ENCODE measurements around the gene RIN2. TPM values are rescaled to one million over a fixed set of nuclear protein-coding genes. Genes with fewer than 3 reads are reported as not detected.
"Not testable (repeated sequence)": the region's sequence is repeated elsewhere in the genome, so short reads cannot be mapped to it uniquely, and the experiment has no call there.

Gene RIN2
- total and polyA plus RNA-seq, 9 of the 15 experiments (the other 6 are each of a cell fraction or from before 2014, with no cell fraction given): 0.09 TPM; not detected in 8

DNA sequence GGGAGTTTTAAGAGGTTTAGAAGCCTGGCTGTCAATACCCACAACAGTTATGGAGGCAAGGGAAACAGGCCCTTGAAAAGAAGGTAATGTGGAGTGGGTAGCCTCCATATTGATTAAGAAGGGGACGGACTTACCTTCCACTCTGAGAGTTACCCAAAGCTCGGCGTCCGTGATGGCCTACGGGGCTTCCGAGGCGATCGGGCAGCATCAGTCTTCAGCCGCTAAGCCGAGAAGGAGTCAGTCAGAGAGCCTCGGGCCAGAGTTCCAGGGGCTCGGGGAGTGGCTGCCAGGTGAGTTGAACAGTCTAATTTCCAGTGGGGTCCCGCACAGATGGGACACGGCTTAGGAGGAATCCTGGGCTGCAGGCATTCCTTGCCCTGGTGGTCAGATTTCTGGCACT, 3.9 kb upstream of the RIN2 start:
- intact Hi-C loops (cut with micrococcal nuclease); H4K20me1 ChIP-seq (replicated peaks; ENCODE audit: control insufficient read depth, insufficient read depth, low read length); H3K36me3 ChIP-seq (ENCODE audit: control insufficient read depth, insufficient read depth, low read length); POLR2A ChIA-PET; BruUV-seq (replicated peaks); DNase-seq (ENCODE audit: extremely low read depth in 1 of 4, low spot score in 3 of 4); FAIRE-seq; H3K9me3 ChIP-seq (replicated peaks; ENCODE audit: control insufficient read depth, insufficient read depth, low read depth, low read length); H2AFZ ChIP-seq (ENCODE audit: low read depth, low read length); H3K27ac ChIP-seq (ENCODE audit: extremely low read depth, low read depth, low read length); H3K27me3 ChIP-seq (ENCODE audit: control insufficient read depth in 2 of 2, insufficient read depth in 2 of 2, low read length in 2 of 2); H3K4me3 ChIP-seq; in situ Hi-C loops (cut with MboI); H3K4me1 ChIP-seq (replicated peaks in 1 of 2; ENCODE audit: control insufficient read depth in 2 of 2, insufficient read depth in 2 of 2, low read length in 2 of 2); ATAC-seq; H3K4me2 ChIP-seq (ENCODE audit: insufficient read depth, low read length); H3K9me1 ChIP-seq (ENCODE audit: control insufficient read depth, insufficient read depth, low read length); H3K79me2 ChIP-seq (ENCODE audit: control insufficient read depth, insufficient read depth, low read length); CTCF ChIA-PET (ENCODE audit: low intra/inter-chr PET ratio); H3K9ac ChIP-seq (ENCODE audit: insufficient read depth in 1 of 2, low read depth in 2 of 2, low read length in 2 of 2): not testable (repeated sequence)
- 0% methylated on average over 8 of the region's 14 CpGs for WGBS (ENCODE audit: insufficient coverage, low coverage, missing lambda C conversion rate)

- intact Hi-C loops (cut with micrococcal nuclease): no loop called here
- FAIRE-seq (no peak), ATAC-seq (no peak), DNase-seq (ENCODE audit: extremely low read depth in 1 of 4, low spot score in 3 of 4) (no peak)
- no TSS peak for BruUV-seq (replicated peaks)
- Histone ChIP-seq H3K9ac (ENCODE audit: insufficient read depth in 1 of 2, low read depth in 2 of 2, low read length in 2 of 2) (no peak overlapping the region), H3K79me2 (ENCODE audit: control insufficient read depth, insufficient read depth, low read length) (no peaks in the 10 kb centered on the region), H3K4me3 (no peak overlapping the region), H3K27ac (ENCODE audit: extremely low read depth, low read depth, low read length) (no peak overlapping the region), H2AFZ (ENCODE audit: low read depth, low read length) (no peak overlapping the region), H3K9me1 (ENCODE audit: control insufficient read depth, insufficient read depth, low read length) (no peaks in the 10 kb centered on the region), H3K36me3 (ENCODE audit: control insufficient read depth, insufficient read depth, low read length) (no peaks in the 10 kb centered on the region), H4K20me1 (replicated peaks; ENCODE audit: control insufficient read depth, insufficient read depth, low read length) (no peaks in the 10 kb centered on the region), H3K4me2 (ENCODE audit: insufficient read depth, low read length) (no peak overlapping the region), H3K27me3 (ENCODE audit: control insufficient read depth in 2 of 2, insufficient read depth in 2 of 2, low read length in 2 of 2) (peaks cover 0 to 9% of the 10 kb centered on the region in 2 experiments; a peak in 2 of 5 replicates), H3K4me1 (replicated peaks in 1 of 2; ENCODE audit: control insufficient read depth in 2 of 2, insufficient read depth in 2 of 2, low read length in 2 of 2) (peaks cover 0 to 9% of the 10 kb centered on the region in 2 experiments; a peak in 1 of 5 replicates), H3K9me3 (replicated peaks; ENCODE audit: control insufficient read depth, insufficient read depth, low read depth, low read length) (no peaks in the 10 kb centered on the region)
- 5% methylated on average over 17 of the region's 22 CpGs for WGBS (ENCODE audit: insufficient coverage, low coverage, missing lambda C conversion rate)
- ChIA-PET CTCF (ENCODE audit: low intra/inter-chr PET ratio) (no interaction called here), POLR2A (no interaction called here)
- in situ Hi-C loops (cut with MboI): no loop called here
- TF ChIP-seq STAG1 (CRISPR knock-in tag; IDR thresholded peaks at IDR 0.05; ENCODE audit: borderline replicate concordance) (no peak), RREB1 (CRISPR knock-in tag; IDR thresholded peaks at IDR 0.05) (no peak), POLR3A (IDR thresholded peaks at IDR 0.05; ENCODE audit: borderline replicate concordance, extremely low read depth, insufficient read depth, insufficient read length) (no peak), TSC22D4 (tag; IDR thresholded peaks at IDR 0.05) (no peak), HNRNPUL1 (IDR thresholded peaks at IDR 0.05; ENCODE audit: low read length) (no peak), ARNT (IDR thresholded peaks at IDR 0.05) (no peak), C11orf30 (IDR thresholded peaks at IDR 0.05; ENCODE audit: low read depth) (no peak), THRA (IDR thresholded peaks at IDR 0.05) (no peak), ARHGAP35 (IDR thresholded peaks at IDR 0.05; ENCODE audit: partially characterized antibody) (no peak)
Measured at GRCh38 chr20:19756761-19757486, 1.1 kb upstream of the RIN2 start.
